B cell (primary cell): Measurements from ENCODE around the gene ERBIN.

ENCODE experiments used
- CTCF ChIP-seq: fragments of 200-600 bp; IDR thresholded peaks from one replicate; pipeline ENCODE4 v1.8.0; 2022; ENCODE audit warnings: antibody characterized with exemption, mild to moderate bottlenecking
- EZH2 ChIP-seq: IDR thresholded peaks from 2 replicates; pipeline ENCODE4 v1.6.1; 2012; ENCODE audit warnings: borderline replicate concordance, low read depth, mild to moderate bottlenecking, moderate library complexity, low read length; ENCODE audit not compliant: insufficient read depth, poor library complexity, severe bottlenecking

- TF ChIP-seq CTCF (no peak), EZH2 (no peak)
These were observed at the start of gene ERBIN for GRCh38 chr5:65926276-65926783.
